ENCODE measurements around the gene INPP4B. TPM values are rescaled to one million over a fixed set of nuclear protein-coding genes. Genes with fewer than 3 reads are reported as not detected.

INPP4B gene
- total RNA-seq, 1 experiment from 2014 or later: 0.07 TPM

GRCh38 chr4:142272452-142272851, 573.6 kb downstream of the INPP4B start:
- Histone ChIP-seq H3K56ac (ENCODE audit: insufficient read length, low read depth, low read length) (no peak overlapping the region), H2BK5ac (ENCODE audit: insufficient read length, low read length) (no peak overlapping the region), H3K18ac (ENCODE audit: insufficient read length, low read depth, low read length) (no peak overlapping the region), H4K5ac (ENCODE audit: insufficient read length, low read depth, low read length) (no peak overlapping the region), H4K91ac (ENCODE audit: insufficient read length, low read depth, low read length) (no peak overlapping the region), H3K27ac (ENCODE audit: insufficient read length, low read depth, low read length) (no peak overlapping the region), H2AK5ac (ENCODE audit: insufficient read length, low read length) (no peak overlapping the region), H3K79me2 (ENCODE audit: insufficient read depth, low read length) (no peaks in the 10 kb centered on the region), H2BK20ac (ENCODE audit: low read depth, low read length, poor library complexity, severe bottlenecking) (no peak overlapping the region), H4K8ac (replicated peaks; ENCODE audit: insufficient read length, low read depth, low read length) (no peak overlapping the region), H3K27me3 (ENCODE audit: insufficient read depth, low read length) (no peaks in the 10 kb centered on the region), H2AFZ (ENCODE audit: low read length) (no peak overlapping the region), H3T11ph (ENCODE audit: low read length) (no peak overlapping the region), H3K14ac (ENCODE audit: insufficient read depth, low read length) (no peak overlapping the region), H3K79me1 (ENCODE audit: insufficient read depth, low read depth, low read length, poor library complexity, severe bottlenecking) (no peaks in the 10 kb centered on the region), H2BK12ac (ENCODE audit: insufficient read length, low read depth, low read length) (no peak overlapping the region), H4K20me1 (ENCODE audit: control insufficient read depth, insufficient read depth, insufficient read length) (no peaks in the 10 kb centered on the region), H3K4me2 (ENCODE audit: insufficient read depth, insufficient read length, low read length) (no peak overlapping the region), H2BK120ac (ENCODE audit: low read depth, low read length, poor library complexity, severe bottlenecking) (no peak overlapping the region), H3K23me2 (ENCODE audit: insufficient read length, low read depth, low read length, poor library complexity, severe bottlenecking) (no peaks in the 10 kb centered on the region), H3K9ac (ENCODE audit: extremely low read depth, insufficient read length, low read length) (no peak overlapping the region), H3K4me1 (ENCODE audit: insufficient read depth, low read length) (0 out of 2 replicates have a peak, but pooled peaks cover 3% of the 10 kb centered on the region), H2BK15ac (ENCODE audit: low read depth, low read length) (no peak overlapping the region), H3K23ac (ENCODE audit: insufficient read length, low read depth, low read length) (no peak overlapping the region), H3K4ac (ENCODE audit: low read depth, low read length) (no peak overlapping the region), H3K9me3 (ENCODE audit: control insufficient read depth, low read depth, low read length) (no peaks in the 10 kb centered on the region)
- H3K9me3 Mint-ChIP-seq: no peaks in the 10 kb centered on the region
- peaks cover 14 to 20% of the 10 kb centered on the region in 2 experiments for H3K4me1 Mint-ChIP-seq
- no peak overlapping the region for H3K27ac Mint-ChIP-seq
- no peak overlapping the region for H3K4me3 Mint-ChIP-seq
- TF ChIP-seq CTCF (conservative IDR thresholded peaks at IDR 0.05): no peak
- DNase-seq: no peak
- no peaks in the 10 kb centered on the region for H3K36me3 Mint-ChIP-seq (ENCODE audit: insufficient read depth in 1 of 3, low read depth in 3 of 3)
- no peaks in the 10 kb centered on the region for H3K27me3 Mint-ChIP-seq (ENCODE audit: low read depth)

Measured in H9 (cell line).